Inflammatory macrophage treated with lipopolysaccharide for 1 hour (primary cell): ENCODE data around the gene PCSK2.
A peak's percentile ranks its signal among the peaks of the same experiment; 100 is the strongest.

Experiments used
- DNase-seq, 2 donors: peaks; one replicate each; pipeline ENCODE4 v3.0.0-alpha.2; 2020 to 2022

The PCSK2 gene

DNA sequence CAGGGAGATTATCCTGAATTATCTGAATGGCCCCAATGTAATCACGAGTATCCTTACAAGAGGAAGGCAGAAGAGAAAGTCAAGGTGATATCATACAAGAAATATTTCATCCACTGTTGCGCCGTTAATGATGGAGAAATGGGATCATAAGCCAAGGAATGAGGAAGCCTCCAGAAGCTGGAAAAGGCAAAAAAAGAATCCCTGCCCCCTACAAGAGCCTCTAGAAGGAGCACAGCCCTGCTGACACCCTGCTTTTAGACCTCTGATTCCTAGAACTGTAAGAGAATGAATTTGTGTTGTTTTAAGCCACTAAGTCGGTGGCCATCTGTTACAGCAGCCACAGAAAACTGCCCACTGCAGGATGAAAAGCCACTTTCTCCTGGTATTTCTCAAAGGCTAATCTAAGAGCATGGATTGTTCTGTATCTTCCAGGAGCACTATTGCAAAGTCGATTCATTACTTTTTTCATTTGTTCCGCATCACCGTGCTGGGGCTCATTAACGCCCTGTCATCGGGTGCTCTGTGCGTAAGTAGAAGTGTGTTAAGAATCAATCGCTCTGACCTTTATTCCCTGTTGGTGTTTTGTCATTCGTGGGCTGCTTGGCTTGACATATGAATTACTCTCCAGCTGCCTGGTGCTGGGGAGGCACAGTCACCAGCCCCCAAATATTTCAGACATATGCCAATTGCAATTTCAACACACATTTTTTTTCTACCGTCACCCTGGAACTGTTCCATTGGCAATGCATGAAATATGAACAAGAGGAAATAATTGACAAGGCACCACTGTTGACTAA is 117.0 kb downstream of the PCSK2 start:
- DNase-seq: no peak

DNA sequence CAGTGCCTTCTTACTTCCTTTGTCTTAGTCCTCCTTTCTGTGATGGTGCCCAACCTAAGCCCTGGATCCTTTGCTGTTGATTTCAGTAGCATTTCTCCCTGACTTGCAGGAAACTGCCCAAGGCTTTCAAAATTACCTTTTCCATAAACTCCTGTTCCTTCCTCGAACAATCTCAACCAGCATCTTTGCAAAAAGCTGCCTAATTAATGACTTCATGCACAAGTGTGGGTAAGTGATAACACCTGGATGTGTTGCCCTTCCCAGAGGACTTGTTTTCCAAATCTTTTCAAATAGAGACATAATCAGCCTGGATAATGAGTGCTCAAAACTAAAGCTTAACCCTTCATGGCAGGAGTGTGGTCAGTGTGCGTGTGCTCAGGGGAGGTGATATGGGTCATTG is 118.0 kb downstream of the PCSK2 start:
- DNase-seq: no peak

DNA sequence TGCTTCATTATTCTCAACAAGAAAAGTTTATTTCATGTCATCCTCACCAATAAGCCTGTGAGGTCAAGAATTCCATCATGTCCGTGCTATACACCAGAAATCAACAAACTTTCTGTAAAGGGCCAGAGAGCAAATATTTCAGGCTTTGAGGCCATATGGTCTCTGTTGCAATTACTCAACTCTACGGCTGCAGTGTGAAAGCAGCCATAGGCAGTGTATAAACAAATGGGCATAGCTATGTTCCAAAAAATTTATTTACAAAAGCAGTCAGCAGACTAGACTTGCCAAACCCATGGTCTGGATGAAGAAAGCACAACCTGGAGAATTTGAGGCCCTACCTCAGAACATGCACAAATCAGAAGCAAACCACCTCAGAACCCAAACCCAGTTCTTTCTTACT is 118.5 kb downstream of the PCSK2 start:
- DNase-seq: no peak

DNA sequence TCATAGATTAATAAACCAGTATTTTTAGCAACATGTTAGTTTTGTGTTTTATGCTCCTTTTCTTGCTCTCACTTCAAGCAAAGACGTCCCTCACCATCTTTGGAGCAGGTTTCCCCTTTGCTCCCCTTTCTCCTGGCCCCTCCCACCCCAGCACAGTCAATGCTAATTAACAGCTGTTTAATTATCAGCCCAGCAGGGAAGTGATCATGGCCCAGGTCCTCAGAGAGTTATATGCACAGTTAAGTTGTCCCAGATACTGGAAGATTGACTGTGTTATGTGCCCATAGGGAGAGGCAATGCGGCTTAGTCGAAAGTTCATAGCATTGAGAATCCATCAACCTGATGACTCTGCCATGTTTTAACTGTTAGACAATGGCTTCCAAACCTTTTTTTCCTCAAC is 123.5 kb downstream of the PCSK2 start:
- no peak for DNase-seq

DNA sequence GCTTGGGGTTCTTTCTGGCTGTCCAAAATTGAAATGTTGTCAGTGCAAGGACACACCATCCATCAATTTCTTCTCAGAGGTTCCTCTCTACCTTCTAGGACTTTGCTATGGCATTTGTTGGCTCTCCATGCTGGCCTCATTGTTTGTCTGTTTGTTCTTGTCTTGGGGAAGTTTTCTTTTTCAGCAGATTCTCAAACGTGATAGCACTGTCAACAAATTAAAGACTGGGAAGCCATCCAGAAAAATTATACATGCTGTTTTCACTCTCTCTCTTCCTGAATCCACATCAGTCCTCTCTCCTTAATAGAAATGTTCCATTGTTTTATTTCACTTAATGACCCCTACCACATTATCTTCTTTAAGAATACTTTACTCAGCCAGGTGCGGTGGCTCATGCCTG is 130.4 kb downstream of the PCSK2 start:
- DNase-seq: no peak

DNA sequence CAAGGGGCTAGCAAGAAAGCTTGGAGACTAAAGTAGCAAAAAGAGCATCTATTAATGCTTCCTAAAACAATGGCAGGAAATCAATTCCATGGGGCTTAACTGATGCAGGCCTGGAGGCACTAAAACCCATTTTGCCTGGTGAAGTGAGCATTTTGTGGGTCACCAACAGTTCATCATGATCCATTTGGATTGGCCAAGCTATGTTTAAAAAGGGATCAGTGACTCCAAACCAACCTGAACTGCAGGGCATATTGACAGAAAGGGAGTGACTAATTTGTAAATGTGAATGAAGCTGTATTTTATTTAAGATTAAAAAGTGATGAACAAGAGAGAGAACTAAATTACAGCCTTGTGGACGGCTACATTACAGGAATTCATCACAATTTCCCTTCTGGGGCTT is 132.0 kb downstream of the PCSK2 start:
- no peak for DNase-seq

DNA sequence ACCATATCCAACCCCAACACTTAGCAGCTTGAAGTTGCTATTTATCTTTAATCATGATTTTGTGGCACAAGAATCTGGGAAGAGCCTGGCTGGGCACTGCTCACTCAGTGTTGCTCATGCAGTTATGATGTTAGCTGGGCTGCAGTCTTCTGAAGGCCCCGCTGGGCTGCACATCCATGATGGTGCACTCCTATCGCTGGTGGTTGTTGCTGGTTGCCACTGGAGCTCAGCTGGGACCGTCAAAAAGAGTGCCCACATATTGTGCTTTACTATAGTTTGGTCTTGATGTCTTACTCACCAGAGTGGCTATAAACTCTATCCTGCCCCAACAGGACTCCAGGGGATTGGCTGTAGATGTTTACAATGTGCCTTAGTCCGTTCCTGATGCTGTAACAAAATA is 137.8 kb downstream of the PCSK2 start:
- no peak for DNase-seq

DNA sequence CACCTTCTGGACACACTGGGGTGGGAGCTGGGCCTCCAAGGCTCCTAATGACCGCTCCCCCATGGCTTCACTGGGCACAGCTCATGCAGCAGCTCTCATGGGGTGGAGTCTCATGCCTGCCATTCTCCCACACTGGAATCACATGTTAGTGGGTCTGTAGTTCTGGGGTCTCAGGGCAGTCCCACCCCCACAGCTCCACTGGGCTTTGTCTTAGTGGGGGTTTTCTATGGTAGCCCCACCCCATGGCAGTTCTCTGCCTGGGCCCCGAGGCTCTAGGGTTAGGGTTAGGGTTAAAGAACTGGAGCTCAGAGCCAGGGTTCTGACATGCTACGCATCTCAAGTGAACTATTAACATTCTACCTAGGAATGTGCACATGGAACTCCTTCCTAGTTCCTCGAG is 139.0 kb downstream of the PCSK2 start:
- DNase-seq: no peak

DNA sequence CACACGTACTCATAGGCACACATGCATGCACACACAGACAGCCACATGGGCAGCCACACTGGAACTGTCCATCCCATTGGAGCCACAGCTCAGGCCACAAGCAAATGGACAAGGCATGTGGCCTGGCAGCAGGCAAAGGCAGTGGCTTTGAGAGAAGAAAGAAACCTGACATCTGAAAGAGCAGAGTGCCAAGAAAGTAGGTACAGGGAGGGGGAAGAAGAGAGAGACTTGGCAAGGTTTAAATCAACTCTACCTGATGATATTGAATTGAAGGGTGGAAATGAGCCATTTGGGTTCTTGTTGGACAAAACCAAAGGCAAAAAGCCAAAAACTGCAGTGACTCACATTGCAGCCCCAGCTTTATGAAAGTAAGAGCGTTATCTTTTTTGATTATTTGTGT is 142.7 kb downstream of the PCSK2 start:
- DNase-seq: no peak

DNA sequence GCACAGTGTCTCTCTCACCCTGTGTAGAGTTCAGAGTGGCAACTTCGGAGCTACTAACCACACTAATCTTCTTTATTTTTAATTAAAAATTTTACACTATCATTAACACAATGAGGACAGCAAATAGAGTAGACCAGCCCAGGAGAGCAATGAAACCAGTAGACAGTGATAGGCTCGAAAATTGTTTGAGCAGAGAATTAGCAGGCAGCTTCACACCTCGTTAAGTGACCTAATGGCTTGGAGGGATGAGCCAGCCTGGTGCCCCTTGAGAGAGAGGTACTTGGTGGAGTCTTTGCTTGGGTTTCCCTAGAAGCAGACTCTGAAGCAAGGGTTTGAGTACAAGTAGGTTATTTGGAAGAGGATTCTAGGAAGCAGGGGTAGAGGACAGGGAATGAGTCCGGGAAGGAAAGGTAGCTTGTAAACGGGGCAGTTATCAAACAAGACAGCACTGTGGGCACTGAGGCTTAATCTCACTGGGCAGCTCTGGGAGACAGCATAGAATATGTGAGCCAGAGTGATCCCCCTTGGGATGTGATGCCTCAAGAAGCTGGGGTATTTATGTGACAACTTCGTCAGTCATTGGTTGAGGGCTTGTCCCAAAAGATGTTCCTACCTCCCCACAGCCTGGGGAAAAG is 146.1 kb downstream of the PCSK2 start:
- DNase-seq: no peak

DNA sequence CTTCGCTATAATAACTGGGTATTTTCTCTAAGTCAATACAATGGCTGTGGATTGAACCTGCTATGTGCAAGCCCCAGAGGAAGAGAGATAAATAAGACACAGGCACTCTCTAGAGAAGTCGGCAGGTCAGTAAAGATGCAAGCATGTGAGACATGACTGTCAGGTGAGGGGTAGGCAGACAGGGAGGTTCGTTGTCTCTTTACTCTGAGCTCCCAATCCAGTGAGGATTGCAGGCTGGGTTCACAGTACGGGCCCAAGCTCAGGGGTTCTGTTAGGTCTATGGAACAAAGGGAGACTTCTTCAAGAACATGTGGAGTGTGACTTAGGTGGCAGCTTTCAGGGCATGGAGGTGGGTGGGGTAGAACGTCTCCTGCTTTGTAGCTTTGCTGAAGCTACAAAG is 147.2 kb downstream of the PCSK2 start:
- DNase-seq: no peak

DNA sequence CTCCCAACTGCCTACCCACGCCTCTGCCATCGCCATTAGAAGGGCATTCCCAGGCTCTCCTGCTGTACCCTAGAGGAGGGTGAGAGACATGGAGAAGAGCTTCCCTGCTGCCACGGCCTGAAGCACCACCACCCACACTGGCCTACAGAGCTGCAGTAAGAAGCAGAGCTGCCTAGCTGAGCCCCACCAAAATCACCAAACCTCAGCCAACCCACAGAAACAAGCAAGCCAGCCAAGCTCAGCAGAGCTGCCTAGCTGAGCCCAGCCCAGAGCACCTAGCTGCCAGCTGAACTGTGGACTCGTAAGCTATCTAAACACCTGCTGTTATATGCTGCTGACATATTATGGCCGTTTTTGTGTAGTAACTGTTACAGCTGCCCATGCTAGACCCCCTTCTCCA is 149.2 kb downstream of the PCSK2 start:
- no peak for DNase-seq

DNA sequence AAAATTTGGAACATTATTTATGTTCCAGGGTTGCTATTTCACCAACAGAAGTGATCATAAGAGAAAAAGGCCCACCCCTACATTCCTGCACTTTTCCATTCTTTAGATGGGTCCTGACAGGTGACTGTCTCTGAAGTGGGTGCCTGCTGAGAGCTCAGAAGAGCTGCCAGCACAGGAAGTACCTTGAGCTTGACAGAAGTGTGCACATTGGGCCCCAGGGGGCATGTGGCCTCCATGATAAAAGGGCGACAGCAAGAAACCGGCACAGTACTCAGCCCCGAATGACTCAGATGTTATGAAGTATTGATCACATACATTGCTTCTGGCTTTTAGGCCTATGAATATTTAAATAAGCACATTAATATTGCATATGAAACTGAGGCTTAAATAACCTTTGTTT is 150.4 kb downstream of the PCSK2 start:
- DNase-seq: no peak

DNA sequence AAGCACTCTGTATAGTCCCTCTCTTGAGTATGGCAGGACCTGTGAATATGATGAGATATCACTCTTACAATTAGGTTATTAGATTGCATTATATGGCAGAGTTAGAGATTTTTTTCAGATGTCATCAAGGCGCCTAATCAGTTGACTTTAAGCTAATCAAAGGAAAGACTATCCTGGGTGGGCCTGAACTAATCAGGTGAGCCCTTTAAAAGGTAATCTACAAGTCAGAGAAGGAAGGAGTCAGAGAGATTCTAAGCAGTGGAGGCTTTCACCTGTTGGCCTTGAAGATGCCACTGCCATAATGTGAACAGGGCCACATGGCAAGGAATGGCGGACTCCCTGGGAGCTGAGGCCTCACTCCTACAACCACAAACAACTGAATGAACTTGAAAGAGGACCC is 152.8 kb downstream of the PCSK2 start:
- no peak for DNase-seq

DNA sequence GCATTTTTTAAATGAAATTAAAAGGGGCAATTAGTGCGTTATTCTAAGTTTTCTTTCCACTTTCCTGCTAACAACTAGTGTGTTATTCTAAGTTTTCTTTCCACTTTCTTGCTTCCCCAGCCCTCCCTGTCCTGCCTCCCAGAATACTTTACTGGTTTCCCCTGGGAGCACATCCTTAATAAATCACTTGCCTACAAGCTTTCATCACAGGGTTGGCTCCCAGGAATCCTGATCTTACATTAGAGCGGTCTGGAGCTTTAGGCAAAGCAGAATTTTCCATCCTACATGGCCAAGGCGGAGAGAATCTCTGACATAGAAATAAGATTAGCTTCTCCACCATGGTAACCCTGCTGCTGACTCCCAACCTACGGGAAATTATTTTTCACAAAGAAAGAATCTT is 154.0 kb downstream of the PCSK2 start:
- no peak for DNase-seq

DNA sequence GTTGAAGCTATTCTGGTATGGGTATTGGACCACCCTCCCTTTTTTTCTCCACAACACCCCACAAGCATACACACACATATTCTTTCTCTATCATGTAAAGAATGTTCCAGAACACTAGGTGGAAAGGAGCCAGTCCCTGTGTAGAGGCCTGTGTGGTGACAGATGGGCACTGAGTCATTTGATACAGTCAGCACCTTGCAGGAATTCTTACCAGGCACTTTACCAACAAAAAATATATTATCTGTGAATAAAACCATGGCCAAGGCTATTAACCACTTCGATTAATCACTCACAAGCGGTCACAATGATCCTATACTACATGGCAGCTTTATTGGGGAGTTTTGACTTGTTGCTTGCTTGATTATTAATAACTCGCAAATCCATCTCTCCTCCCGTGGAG is 154.9 kb downstream of the PCSK2 start:
- no peak for DNase-seq

DNA sequence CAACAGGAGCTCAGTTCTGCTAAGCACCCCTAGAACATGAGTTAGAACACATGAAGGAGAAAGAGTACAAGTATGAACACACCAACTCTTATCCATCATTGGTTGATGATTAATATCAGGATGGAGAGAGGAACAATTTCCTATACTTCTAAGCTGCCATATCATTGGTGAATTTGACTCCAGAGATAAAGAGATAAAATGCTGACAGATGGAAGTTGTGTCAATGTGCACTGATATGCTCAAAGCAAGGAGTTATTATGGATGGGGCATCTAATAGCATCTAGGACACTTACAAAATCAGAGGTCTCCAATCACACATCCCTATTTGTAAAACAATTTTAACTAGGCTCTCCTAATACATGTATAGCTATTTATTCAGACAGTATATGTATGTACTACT is 159.0 kb downstream of the PCSK2 start:
- DNase-seq: no peak

DNA sequence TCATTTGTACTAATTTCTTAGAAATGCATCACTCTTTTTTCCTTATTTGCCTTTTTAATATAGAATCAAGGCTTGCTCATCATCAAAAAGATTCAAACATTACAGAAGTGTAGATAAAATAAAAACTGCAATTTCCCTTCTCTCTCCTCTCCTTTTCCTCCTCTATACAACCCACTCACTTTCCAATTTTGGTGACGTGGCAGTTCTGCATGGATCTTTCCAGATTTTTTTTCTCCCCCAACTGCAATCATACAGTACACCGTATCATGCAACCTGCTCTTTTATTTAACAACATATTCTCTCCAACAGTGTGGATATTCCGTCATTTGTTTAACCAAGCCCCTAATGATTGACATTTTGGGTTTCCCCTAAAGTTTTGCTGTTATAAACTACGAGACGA is 163.8 kb downstream of the PCSK2 start:
- no peak for DNase-seq

DNA sequence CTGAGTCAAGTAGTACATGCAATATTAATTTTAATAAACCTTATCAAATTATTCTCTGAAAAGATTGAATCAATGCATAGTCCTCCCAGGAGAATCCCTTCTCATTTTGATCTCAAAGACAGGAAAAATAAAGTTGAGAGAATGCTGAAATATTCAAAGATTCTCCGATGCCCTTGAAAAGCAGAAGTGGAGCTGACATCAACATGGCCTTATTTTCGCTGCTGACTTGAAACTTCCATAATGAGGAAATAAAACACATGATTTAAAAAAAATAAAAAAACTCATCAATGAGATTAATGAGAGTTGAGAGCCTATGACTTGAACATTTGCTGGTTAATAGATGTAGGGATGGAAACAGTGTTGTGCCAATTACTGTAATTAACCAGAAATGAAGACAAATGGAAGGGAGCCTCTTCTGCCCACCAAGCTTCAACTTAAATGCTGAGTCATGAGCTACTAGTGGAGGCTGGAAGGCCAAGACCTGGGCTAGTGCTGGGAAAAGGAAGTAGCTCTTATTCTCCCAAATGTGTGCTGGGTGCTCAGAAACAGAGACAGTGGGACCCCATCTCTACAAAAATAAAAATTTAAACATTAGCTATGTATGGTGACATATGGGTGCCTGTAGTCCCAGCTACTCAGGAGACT is 164.4 kb downstream of the PCSK2 start:
- peak; percentile 13 to 44 for DNase-seq

DNA sequence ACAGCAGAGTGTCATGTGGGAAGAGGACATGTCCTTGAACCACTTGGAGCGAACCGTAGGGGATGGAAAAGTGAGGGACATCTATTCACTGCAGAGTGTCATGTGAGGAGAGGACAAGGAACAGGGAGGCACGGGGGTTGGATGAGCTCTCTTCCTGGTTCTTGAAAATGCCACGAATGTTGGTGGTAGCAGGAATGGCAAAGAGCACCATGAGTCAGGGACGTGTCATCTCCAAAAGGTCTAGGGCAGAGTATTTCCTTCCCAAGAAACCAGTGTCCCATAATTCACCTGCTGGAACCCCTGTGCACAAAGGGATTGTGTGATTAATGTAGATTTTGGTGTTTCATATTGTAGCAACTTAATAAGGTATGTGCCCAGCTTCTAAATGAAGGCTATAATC is 167.6 kb downstream of the PCSK2 start:
- DNase-seq: no peak

DNA sequence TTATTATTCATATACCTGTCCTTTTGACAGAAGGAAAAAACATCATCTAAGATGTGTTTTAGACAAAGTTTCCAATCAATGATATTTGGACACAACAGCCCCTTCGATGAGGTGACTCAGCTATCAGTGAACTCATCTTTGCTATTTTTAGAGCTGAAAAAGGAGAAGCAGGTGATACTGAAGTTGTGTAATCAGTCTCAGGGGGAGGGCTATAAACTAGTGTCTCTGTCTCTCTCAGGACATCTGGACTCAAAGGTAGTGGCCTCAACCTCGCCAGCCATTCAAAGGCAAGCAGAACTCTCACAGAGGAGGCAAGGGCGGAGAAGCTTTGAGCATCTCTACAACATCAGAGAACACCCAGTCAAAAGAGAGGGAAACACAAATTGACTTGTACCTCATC is 168.9 kb downstream of the PCSK2 start:
- DNase-seq: no peak

DNA sequence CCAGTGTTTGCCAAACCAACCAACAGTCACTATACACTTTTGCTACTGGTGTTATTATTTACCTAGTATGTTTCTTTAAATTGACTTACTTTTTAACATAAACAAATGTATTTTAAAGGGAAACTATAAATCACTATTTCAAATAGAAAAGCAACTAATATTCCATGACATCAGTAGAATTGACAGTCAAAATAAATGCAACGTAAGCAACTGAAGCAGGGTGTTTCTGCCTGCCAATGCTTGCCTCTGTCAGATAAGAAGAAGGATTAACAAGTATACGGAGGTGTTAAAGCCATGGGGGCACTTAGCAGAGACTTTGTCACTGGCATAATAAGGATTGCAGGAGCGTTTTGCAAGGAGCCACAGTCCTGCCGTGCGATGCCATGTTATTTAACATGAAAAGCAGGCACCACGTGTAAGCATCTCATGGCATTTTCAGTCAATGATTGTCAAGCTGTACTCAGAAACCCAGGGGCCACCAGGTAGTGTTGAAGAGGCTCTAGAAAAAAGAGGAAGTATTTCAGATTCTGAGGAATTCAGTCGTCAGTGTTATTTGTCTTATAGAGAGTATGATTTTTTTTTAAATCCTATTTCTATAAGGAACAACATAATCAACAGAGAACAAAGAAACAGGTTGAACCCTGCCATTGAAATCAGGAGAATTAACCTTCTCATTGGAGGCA is 172.6 kb downstream of the PCSK2 start:
- DNase-seq: no peak

DNA sequence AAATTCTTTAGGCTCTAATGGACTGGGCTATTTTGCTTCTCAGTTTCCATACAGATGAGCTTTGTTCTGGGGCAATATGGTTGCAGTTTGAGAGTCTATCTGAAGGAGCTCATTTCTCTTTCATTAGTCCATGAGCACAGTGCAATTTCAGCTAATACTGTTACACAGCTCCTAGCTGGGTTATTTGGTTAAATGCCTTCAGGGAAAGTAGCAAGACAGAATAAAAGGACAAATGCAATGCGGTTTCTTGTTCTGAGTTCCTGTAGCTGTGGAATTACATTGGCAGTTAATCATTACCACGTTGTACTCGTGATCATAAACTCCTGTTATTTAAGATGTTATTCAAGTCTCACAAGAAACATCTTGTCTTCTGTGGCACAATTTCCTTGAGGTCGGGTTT is 176.6 kb downstream of the PCSK2 start:
- DNase-seq: no peak

DNA sequence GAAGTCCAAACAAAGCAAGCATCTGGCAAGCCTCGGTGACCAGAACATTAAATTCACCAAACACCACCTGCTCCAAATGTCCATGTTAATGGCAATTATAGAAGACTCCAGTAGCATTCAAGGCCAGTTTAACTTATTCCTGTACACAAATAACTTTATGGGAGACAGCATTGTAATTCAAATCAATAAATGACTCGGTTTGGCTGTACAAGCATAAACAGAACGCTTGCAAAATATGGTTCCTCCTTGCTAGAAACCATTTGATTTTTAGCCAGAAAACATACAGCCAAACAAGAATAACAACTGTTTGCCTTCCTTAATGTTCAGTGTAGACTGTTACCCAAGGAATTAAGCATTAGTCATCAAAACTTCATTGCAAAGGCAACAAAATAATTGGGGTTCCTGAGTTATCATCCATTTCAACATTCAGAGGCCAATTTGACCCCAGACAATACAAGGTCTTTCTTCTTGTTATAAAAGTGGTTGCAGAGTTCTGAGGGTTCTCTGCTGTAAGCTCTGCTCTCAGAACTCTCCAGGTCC is 179.3 kb downstream of the PCSK2 start:
- DNase-seq: no peak
